OCI-LY7 (cell line): Measurements from ENCODE around the gene REELD1.

Experiments
- EZH2phosphoT487 ChIP-seq: fragments of 200-600 bp; sonication (generic); IDR thresholded peaks from 2 replicates; pipeline ENCODE4 v1.6.1; 2018; ENCODE audit warnings: low read depth, borderline replicate concordance, mild to moderate bottlenecking, mixed run types, antibody characterized with exemption, low read length, moderate library complexity, mixed read lengths
- TF ChIP-seq, protein P1 (sequence below): fragments of 200-600 bp; sonication (generic); conservative IDR thresholded peaks from 2 replicates; pipeline ENCODE4 v1.5.1; 2014; ENCODE audit warnings: mild to moderate bottlenecking, antibody characterized with exemption, low read length, moderate library complexity, mixed read lengths

DNA sequence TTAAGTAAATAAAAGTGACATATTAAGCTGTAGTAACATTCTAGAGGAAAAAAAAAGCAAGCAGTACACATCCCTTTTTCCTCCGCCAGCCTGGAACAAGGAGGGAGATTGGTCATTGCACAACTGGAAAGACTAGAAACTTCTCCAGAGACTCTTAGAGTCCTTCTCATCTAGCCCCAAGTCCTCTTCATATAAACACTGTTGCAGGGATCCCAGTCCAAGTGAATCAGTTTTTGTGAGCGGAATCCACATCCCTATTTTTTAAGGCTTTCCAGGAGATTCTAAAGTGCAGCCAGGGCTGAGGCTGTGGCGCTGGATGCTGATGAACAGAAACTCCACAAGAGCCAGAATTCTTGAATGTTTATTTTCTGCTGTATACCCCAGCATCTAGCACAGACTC lies 23.8 kb downstream of the REELD1 start:
- TF ChIP-seq, protein P1, sequence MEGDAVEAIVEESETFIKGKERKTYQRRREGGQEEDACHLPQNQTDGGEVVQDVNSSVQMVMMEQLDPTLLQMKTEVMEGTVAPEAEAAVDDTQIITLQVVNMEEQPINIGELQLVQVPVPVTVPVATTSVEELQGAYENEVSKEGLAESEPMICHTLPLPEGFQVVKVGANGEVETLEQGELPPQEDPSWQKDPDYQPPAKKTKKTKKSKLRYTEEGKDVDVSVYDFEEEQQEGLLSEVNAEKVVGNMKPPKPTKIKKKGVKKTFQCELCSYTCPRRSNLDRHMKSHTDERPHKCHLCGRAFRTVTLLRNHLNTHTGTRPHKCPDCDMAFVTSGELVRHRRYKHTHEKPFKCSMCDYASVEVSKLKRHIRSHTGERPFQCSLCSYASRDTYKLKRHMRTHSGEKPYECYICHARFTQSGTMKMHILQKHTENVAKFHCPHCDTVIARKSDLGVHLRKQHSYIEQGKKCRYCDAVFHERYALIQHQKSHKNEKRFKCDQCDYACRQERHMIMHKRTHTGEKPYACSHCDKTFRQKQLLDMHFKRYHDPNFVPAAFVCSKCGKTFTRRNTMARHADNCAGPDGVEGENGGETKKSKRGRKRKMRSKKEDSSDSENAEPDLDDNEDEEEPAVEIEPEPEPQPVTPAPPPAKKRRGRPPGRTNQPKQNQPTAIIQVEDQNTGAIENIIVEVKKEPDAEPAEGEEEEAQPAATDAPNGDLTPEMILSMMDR, result no peak
- no peak for TF ChIP-seq EZH2phosphoT487
